Dendritic cell treated with granulocyte-macrophage colony-stimulating factor and Interleukin-4, amounts not matched to agents 40 ng/mL and 50 ng/mL, for 4 days (primary cell): ENCODE data around the gene CDX1.

Source experiments
- H3K27ac Mint-ChIP-seq: one replicate; pipeline ENCODE4 v1.8.0; 2022; ENCODE audit warnings: mild to moderate bottlenecking, mixed read lengths
- H3K27me3 Mint-ChIP-seq: one replicate; pipeline ENCODE4 v1.8.0; 2022; ENCODE audit warnings: mild to moderate bottlenecking, mixed read lengths
- H3K36me3 Mint-ChIP-seq: one replicate; pipeline ENCODE4 v1.8.0; 2022; ENCODE audit warnings: low read depth, mixed read lengths
- H3K4me1 Mint-ChIP-seq: one replicate; pipeline ENCODE4 v1.8.0; 2022; ENCODE audit warnings: low read depth, mixed read lengths
- H3K4me3 Mint-ChIP-seq: one replicate; pipeline ENCODE4 v1.8.0; 2022; ENCODE audit warnings: mild to moderate bottlenecking, moderate library complexity, mixed read lengths
- H3K9me3 Mint-ChIP-seq: one replicate; pipeline ENCODE4 v1.8.0; 2022; ENCODE audit warnings: mixed read lengths
- intact Hi-C: fragments of 100-400 bp; cut with micrococcal nuclease; formaldehyde crosslinking; loops from one replicate; pipeline ENCODE4 v1.15.0; 2022

CDX1 gene

GRCh38 chr5:150183436-150183835, 16.9 kb downstream of the CDX1 start:
- peaks cover 17% of the 10 kb centered on the region for H3K27me3 Mint-ChIP-seq
- H3K4me3 Mint-ChIP-seq = no peak overlapping the region
- H3K4me1 Mint-ChIP-seq = peaks cover 44% of the 10 kb centered on the region
- H3K36me3 Mint-ChIP-seq = no peaks in the 10 kb centered on the region
- no peak overlapping the region for H3K27ac Mint-ChIP-seq
- intact Hi-C loops = no loop called here
- H3K9me3 Mint-ChIP-seq = no peaks in the 10 kb centered on the region

- Mint-ChIP-seq H3K36me3 (no peaks in the 10 kb centered on the region), H3K27me3 (peaks cover 22% of the 10 kb centered on the region), H3K4me1 (peaks cover 44% of the 10 kb centered on the region), H3K27ac (no peak overlapping the region), H3K9me3 (no peaks in the 10 kb centered on the region), H3K4me3 (no peak overlapping the region)
- intact Hi-C loops = no loop called here
Measured at GRCh38 chr5:150184006-150184405, 17.4 kb downstream of the CDX1 start.

- Mint-ChIP-seq H3K36me3 (no peaks in the 10 kb centered on the region), H3K27ac (no peak overlapping the region), H3K4me3 (no peak overlapping the region), H3K27me3 (peaks cover 35% of the 10 kb centered on the region), H3K9me3 (no peaks in the 10 kb centered on the region), H3K4me1 (peaks cover 43% of the 10 kb centered on the region)
- intact Hi-C loops = no loop called here
Measured at GRCh38 chr5:150184990-150185912, 18.7 kb downstream of the CDX1 start.

- Mint-ChIP-seq H3K36me3 (no peaks in the 10 kb centered on the region), H3K4me1 (peaks cover 34% of the 10 kb centered on the region)
- intact Hi-C loops = no loop called here
Measured at GRCh38 chr5:150186137-150186536, 19.6 kb downstream of the CDX1 start.

GRCh38 chr5:150186897-150187296, 20.3 kb downstream of the CDX1 start:
- Mint-ChIP-seq H3K36me3 (no peaks in the 10 kb centered on the region), H3K4me1 (peaks cover 28% of the 10 kb centered on the region), H3K9me3 (no peaks in the 10 kb centered on the region), H3K27me3 (peaks cover 51% of the 10 kb centered on the region), H3K4me3 (no peak overlapping the region), H3K27ac (no peak overlapping the region)
- intact Hi-C loops = no loop called here

More at GRCh38 chr5:150186137-150186536, 19.6 kb downstream of the CDX1 start:
- Mint-ChIP-seq H3K27me3 (peaks cover 44% of the 10 kb centered on the region), H3K4me3 (no peak overlapping the region), H3K27ac (no peak overlapping the region), H3K9me3 (no peaks in the 10 kb centered on the region)

GRCh38 chr5:150188146-150188842, 21.7 kb downstream of the CDX1 start:
- H3K4me1 Mint-ChIP-seq = peaks cover 28% of the 10 kb centered on the region
- intact Hi-C loops = no loop called here
- no peak overlapping the region for H3K4me3 Mint-ChIP-seq
- peaks cover 58% of the 10 kb centered on the region for H3K27me3 Mint-ChIP-seq
- H3K9me3 Mint-ChIP-seq = no peaks in the 10 kb centered on the region
- H3K27ac Mint-ChIP-seq = no peak overlapping the region
- H3K36me3 Mint-ChIP-seq = no peaks in the 10 kb centered on the region

- peaks cover 64% of the 10 kb centered on the region for H3K27me3 Mint-ChIP-seq
- H3K27ac Mint-ChIP-seq = no peak overlapping the region
- no peaks in the 10 kb centered on the region for H3K36me3 Mint-ChIP-seq
- no peaks in the 10 kb centered on the region for H3K9me3 Mint-ChIP-seq
- intact Hi-C loops = no loop called here
- no peak overlapping the region for H3K4me3 Mint-ChIP-seq
- H3K4me1 Mint-ChIP-seq = peaks cover 28% of the 10 kb centered on the region
Measured at GRCh38 chr5:150189326-150189725, 22.7 kb downstream of the CDX1 start.

- H3K9me3 Mint-ChIP-seq = no peaks in the 10 kb centered on the region
- H3K4me3 Mint-ChIP-seq = no peak within 1 kb of the TSS
- intact Hi-C loops = no loop called here
- H3K4me1 Mint-ChIP-seq = peaks cover 22% of the 10 kb centered on the region
- H3K27ac Mint-ChIP-seq = no peak within 1 kb of the TSS
- peaks cover 64% of the 10 kb centered on the region for H3K27me3 Mint-ChIP-seq
- H3K36me3 Mint-ChIP-seq = no peaks in the 10 kb centered on the region
Measured at GRCh38 chr5:150189728-150190502, 23.3 kb downstream of the CDX1 start, which contains the start of gene SLC6A7. SLC6A7 (plus strand) TSS chr5:150190062; CDS start chr5:150190328, 266 bp downstream.

GRCh38 chr5:150190503-150190979, 24.0 kb downstream of the CDX1 start:
- intact Hi-C loops = no loop called here
- no peaks in the 10 kb centered on the region for H3K36me3 Mint-ChIP-seq
- H3K27ac Mint-ChIP-seq = no peak overlapping the region
- peaks cover 16% of the 10 kb centered on the region for H3K4me1 Mint-ChIP-seq
- H3K27me3 Mint-ChIP-seq = peaks cover 68% of the 10 kb centered on the region
- H3K4me3 Mint-ChIP-seq = no peak overlapping the region
- no peaks in the 10 kb centered on the region for H3K9me3 Mint-ChIP-seq

GRCh38 chr5:150190987-150191386, 24.4 kb downstream of the CDX1 start:
- no peak overlapping the region for H3K27ac Mint-ChIP-seq
- no peaks in the 10 kb centered on the region for H3K36me3 Mint-ChIP-seq
- no peak overlapping the region for H3K4me3 Mint-ChIP-seq
- H3K9me3 Mint-ChIP-seq = no peaks in the 10 kb centered on the region
- H3K27me3 Mint-ChIP-seq = peaks cover 68% of the 10 kb centered on the region
- intact Hi-C loops = no loop called here
- H3K4me1 Mint-ChIP-seq = peaks cover 11% of the 10 kb centered on the region

- Mint-ChIP-seq H3K9me3 (no peaks in the 10 kb centered on the region), H3K4me1 (no peaks in the 10 kb centered on the region), H3K27ac (no peak overlapping the region), H3K4me3 (no peak overlapping the region), H3K27me3 (peaks cover 72% of the 10 kb centered on the region), H3K36me3 (no peaks in the 10 kb centered on the region)
- intact Hi-C loops = no loop called here
Measured at GRCh38 chr5:150192462-150192861, 25.9 kb downstream of the CDX1 start.

- Mint-ChIP-seq H3K9me3 (no peaks in the 10 kb centered on the region), H3K36me3 (no peaks in the 10 kb centered on the region), H3K27me3 (peaks cover 64% of the 10 kb centered on the region), H3K4me1 (no peaks in the 10 kb centered on the region), H3K4me3 (no peak overlapping the region), H3K27ac (no peak overlapping the region)
- intact Hi-C loops = no loop called here
Measured at GRCh38 chr5:150195736-150196485, 29.3 kb downstream of the CDX1 start.

- Mint-ChIP-seq H3K4me3 (no peak overlapping the region), H3K36me3 (no peaks in the 10 kb centered on the region), H3K27ac (no peak overlapping the region), H3K27me3 (peaks cover 59% of the 10 kb centered on the region), H3K9me3 (no peaks in the 10 kb centered on the region), H3K4me1 (no peaks in the 10 kb centered on the region)
- intact Hi-C loops = no loop called here
Measured at GRCh38 chr5:150196514-150196913, 29.9 kb downstream of the CDX1 start.
